Measurements from ENCODE around the gene NF2. TPM values are rescaled to one million over a fixed set of nuclear protein-coding genes. Genes with fewer than 3 reads are reported as not detected.

NF2 gene
- total RNA-seq, 4 donors from 2014 or later: 30.5 to 82.5 (median 36.6) TPM

GRCh38 chr22:29625090-29625825 lies 21.8 kb downstream of the NF2 start:
- TF ChIP-seq CTCF (IDR thresholded peaks at IDR 0.05) (peak; percentile 65 to 87 (median 78)), POLR2A (IDR thresholded peaks at IDR 0.05) (no peak)
- DNase-seq: peak in 2 of 3 donors; percentile 32 to 79
- Histone ChIP-seq H3K4me3 (no peak overlapping the region), H3K9me3 (no peaks in the 10 kb centered on the region), H3K36me3 (no peaks in the 10 kb centered on the region), H3K27me3 (no peaks in the 10 kb centered on the region), H3K4me1 (peaks cover 0 to 28% (median 0%) of the 10 kb centered on the region in 4 donors), H3K27ac (peak overlapping the region in 1 of 4 donors; percentile 19)

GRCh38 chr22:29626497-29627195 lies 23.2 kb downstream of the NF2 start:
- H3K9me3 ChIP-seq: no peaks in the 10 kb centered on the region
- TF ChIP-seq CTCF (IDR thresholded peaks at IDR 0.05) (no peak), POLR2A (IDR thresholded peaks at IDR 0.05) (no peak)
- H3K36me3 ChIP-seq: no peaks in the 10 kb centered on the region
- H3K4me1 ChIP-seq: peaks cover 0 to 24% (median 0%) of the 10 kb centered on the region in 4 donors
- no peak for DNase-seq
- H3K27ac ChIP-seq: no peak overlapping the region
- no peak overlapping the region for H3K4me3 ChIP-seq
- no peaks in the 10 kb centered on the region for H3K27me3 ChIP-seq

- Histone ChIP-seq H3K27ac (no peak overlapping the region), H3K4me1 (peaks cover 0 to 19% (median 0%) of the 10 kb centered on the region in 4 donors), H3K9me3 (no peaks in the 10 kb centered on the region), H3K4me3 (no peak overlapping the region), H3K36me3 (no peaks in the 10 kb centered on the region), H3K27me3 (no peaks in the 10 kb centered on the region)
- no peak for TF ChIP-seq POLR2A (IDR thresholded peaks at IDR 0.05)
- no peak for TF ChIP-seq CTCF (IDR thresholded peaks at IDR 0.05)
- DNase-seq: no peak
These were observed 23.7 kb downstream of the NF2 start for GRCh38 chr22:29627196-29627535.

- TF ChIP-seq POLR2A (IDR thresholded peaks at IDR 0.05) (no peak), CTCF (IDR thresholded peaks at IDR 0.05) (no peak)
- Histone ChIP-seq H3K4me3 (no peak overlapping the region), H3K9me3 (no peaks in the 10 kb centered on the region), H3K27me3 (no peaks in the 10 kb centered on the region), H3K27ac (no peak overlapping the region), H3K4me1 (peaks cover 0 to 9% (median 0%) of the 10 kb centered on the region in 4 donors), H3K36me3 (no peaks in the 10 kb centered on the region)
- no peak for DNase-seq
These were observed 25.8 kb downstream of the NF2 start for GRCh38 chr22:29628996-29629902.

GRCh38 chr22:29629903-29630516 lies 26.6 kb downstream of the NF2 start:
- no peak overlapping the region for H3K4me3 ChIP-seq
- H3K27ac ChIP-seq: no peak overlapping the region
- TF ChIP-seq POLR2A (IDR thresholded peaks at IDR 0.05) (no peak), CTCF (IDR thresholded peaks at IDR 0.05) (no peak)
- no peaks in the 10 kb centered on the region for H3K36me3 ChIP-seq
- H3K27me3 ChIP-seq: no peaks in the 10 kb centered on the region
- H3K9me3 ChIP-seq: no peaks in the 10 kb centered on the region
- peaks cover 0 to 6% (median 0%) of the 10 kb centered on the region in 4 donors for H3K4me1 ChIP-seq
- DNase-seq: no peak

All from Peyer's patch (tissue), 4 donors.